Stimulated activated CD4-positive, alpha-beta T cell treated with anti-CD3 and anti-CD28 coated beads, Interleukin-2, amount 100 ng/mL, for 4 hours (primary cell): Measurements from ENCODE around the gene ACAP3.
A peak's percentile ranks its signal among the peaks of the same experiment; 100 is the strongest.

Source experiments
- DNase-seq: peaks from one replicate; pipeline ENCODE4 v3.0.0-alpha.2; 2020; ENCODE audit warnings: low read depth

The ACAP3 gene

GRCh38 chr1:1314237-1314586 lies 6.5 kb upstream of the ACAP3 start:
- no peak for DNase-seq

- DNase-seq = no peak
Observed at GRCh38 chr1:1313500-1314236, 5.9 kb upstream of the ACAP3 start.

GRCh38 chr1:1312450-1313314 lies 5.0 kb upstream of the ACAP3 start:
- no peak for DNase-seq

GRCh38 chr1:1311107-1312104 lies 3.7 kb upstream of the ACAP3 start:
- DNase-seq = no peak

GRCh38 chr1:1310476-1311053 lies 2.8 kb upstream of the ACAP3 start:
- DNase-seq = no peak

- DNase-seq = no peak
Observed at GRCh38 chr1:1310109-1310385, 2.3 kb upstream of the ACAP3 start.

GRCh38 chr1:1309251-1310108 lies 1.8 kb upstream of the ACAP3 start:
- DNase-seq = no peak

- no peak for DNase-seq
Observed at GRCh38 chr1:1308756-1309250, 1.1 kb upstream of the ACAP3 start.

GRCh38 chr1:1307261-1307922 lies 338 bp downstream of the ACAP3 start:
- DNase-seq = no peak

- DNase-seq = no peak
Observed at GRCh38 chr1:1306661-1307260, 969 bp downstream of the ACAP3 start.

- no peak for DNase-seq
Observed at GRCh38 chr1:1306070-1306660, 1.6 kb downstream of the ACAP3 start.

GRCh38 chr1:1305300-1306069 lies 2.2 kb downstream of the ACAP3 start:
- peak; percentile 67 for DNase-seq

- DNase-seq = no peak
Observed at GRCh38 chr1:1304331-1305299, 3.1 kb downstream of the ACAP3 start.

GRCh38 chr1:1303736-1304135 lies 4.0 kb downstream of the ACAP3 start:
- no peak for DNase-seq

- DNase-seq = no peak
Observed at GRCh38 chr1:1302951-1303509, 4.7 kb downstream of the ACAP3 start.

GRCh38 chr1:1302006-1302430 lies 5.7 kb downstream of the ACAP3 start:
- DNase-seq = no peak

GRCh38 chr1:1300352-1300739 lies 7.4 kb downstream of the ACAP3 start:
- DNase-seq = no peak
